Colonic mucosa (tissue), 4 donors: ENCODE measurements around the gene FARP2. TPM values are rescaled to one million over a fixed set of nuclear protein-coding genes. Genes with fewer than 3 reads are reported as not detected.
"Not testable (repeated sequence)": the region's sequence is repeated elsewhere in the genome, so short reads cannot be mapped to it uniquely, and the experiment has no call there.

Source experiments
- DNase-seq: peaks from one replicate; pipeline ENCODE4 v3.0.0-alpha.2; 2020
- H3K27ac ChIP-seq: fragments of 200-600 bp; one replicate; pipeline ENCODE4 v1.8.0; 2021
- H3K27me3 ChIP-seq: fragments of 200-600 bp; one replicate; pipeline ENCODE4 v1.8.0; 2021
- H3K36me3 ChIP-seq: fragments of 200-600 bp; one replicate; pipeline ENCODE4 v1.8.0; 2021
- H3K4me1 ChIP-seq: fragments of 200-600 bp; one replicate; pipeline ENCODE4 v1.8.0; 2021; ENCODE audit warnings: mild to moderate bottlenecking
- H3K4me3 ChIP-seq: fragments of 200-600 bp; one replicate; pipeline ENCODE4 v1.8.0; 2021
- H3K9ac ChIP-seq, 2 donors: one replicate each; pipeline ENCODE4 v1.7.0; 2013; ENCODE audit warnings: control low read depth in 2 of 2, low read depth in 2 of 2, low read length in 2 of 2
- H3K9me3 ChIP-seq: fragments of 200-600 bp; one replicate; pipeline ENCODE4 v1.8.0; 2021
- intact Hi-C: fragments of 100-400 bp; cut with DNase I; formaldehyde crosslinking; loops from one replicate; pipeline ENCODE4 v1.14.1; 2022
- total RNA-seq, 2 donors: library from RNA; stranded (reverse); fragmentation: NEBNext Ultra II Directional in 1 of 2; extraction: Animal tissue kit (Norgen Biotek cat#: 25700) in 1 of 2; gene quantifications; one replicate each; pipeline ENCODE4 v1.2.1, GENCODE V29; 2021
- TF ChIP-seq, protein P1 (sequence below): fragments of 200-600 bp; IDR thresholded peaks from one replicate; pipeline ENCODE4 v1.8.0; 2022; ENCODE audit warnings: antibody characterized with exemption, mild to moderate bottlenecking
- donor health status: healthy.
- donor health status: DM: no; HTN: no; CAD: no.
- donor health status: DM: no; HTN: no; CAD: no.

The FARP2 gene
- total RNA-seq, 2 donors from 2014 or later = 107 to 122 TPM

DNA sequence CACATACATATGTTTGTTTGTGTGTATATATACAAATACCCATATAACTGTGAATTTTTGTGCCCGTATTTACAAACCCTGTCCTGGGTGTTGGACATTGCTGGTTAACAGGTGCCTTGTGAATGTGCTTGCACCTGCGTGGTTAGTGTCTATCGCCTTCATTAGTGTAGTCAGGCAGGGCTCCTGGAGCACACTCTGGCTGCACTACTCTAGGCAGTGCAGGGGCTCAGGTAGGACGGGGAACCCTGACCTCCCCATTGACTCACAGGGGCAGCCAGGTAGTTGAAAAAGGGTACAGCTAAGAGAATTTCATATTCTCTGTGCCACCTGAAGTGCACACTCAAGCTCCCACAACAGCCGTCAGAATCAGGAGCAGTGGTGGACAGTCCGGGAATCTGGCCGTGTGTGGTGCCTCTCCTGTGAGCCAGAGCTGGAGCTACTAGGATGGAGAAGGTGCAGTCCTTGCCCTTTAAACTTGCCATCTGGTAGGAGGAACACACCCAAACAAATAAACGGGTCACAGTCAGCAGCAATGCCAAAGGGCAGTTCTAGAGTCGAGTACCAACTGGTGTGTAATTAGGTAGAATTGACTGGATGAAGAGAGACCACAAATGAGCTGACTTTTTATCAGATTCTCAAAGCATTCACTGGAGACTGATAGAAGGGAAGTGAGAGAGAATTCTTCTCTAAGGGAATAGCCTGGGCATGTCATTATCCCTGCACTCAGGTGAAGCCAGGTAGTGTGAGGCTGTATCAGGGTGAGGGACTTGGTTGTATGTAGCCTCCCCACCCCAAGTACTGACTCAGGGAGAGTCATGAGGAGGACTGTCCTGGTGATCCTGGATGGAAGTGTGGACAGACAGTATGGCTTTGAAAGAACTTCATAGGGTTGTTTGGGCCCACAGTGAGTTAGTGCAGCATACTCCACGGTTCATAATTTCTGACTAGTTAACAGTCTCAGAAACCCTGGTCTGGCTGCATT is 44.1 kb downstream of the FARP2 start:
- H3K27me3 ChIP-seq = no peaks in the 10 kb centered on the region
- intact Hi-C loops = no loop called here
- no peak overlapping the region for H3K4me3 ChIP-seq
- H3K36me3 ChIP-seq = no peaks in the 10 kb centered on the region
- peak overlapping the region; percentile 65 for H3K27ac ChIP-seq
- H3K9ac ChIP-seq = peak overlapping the region in 1 of 2 donors; percentile 26
- peak; percentile 77 for DNase-seq
- no peaks in the 10 kb centered on the region for H3K9me3 ChIP-seq
- TF ChIP-seq, protein P1, sequence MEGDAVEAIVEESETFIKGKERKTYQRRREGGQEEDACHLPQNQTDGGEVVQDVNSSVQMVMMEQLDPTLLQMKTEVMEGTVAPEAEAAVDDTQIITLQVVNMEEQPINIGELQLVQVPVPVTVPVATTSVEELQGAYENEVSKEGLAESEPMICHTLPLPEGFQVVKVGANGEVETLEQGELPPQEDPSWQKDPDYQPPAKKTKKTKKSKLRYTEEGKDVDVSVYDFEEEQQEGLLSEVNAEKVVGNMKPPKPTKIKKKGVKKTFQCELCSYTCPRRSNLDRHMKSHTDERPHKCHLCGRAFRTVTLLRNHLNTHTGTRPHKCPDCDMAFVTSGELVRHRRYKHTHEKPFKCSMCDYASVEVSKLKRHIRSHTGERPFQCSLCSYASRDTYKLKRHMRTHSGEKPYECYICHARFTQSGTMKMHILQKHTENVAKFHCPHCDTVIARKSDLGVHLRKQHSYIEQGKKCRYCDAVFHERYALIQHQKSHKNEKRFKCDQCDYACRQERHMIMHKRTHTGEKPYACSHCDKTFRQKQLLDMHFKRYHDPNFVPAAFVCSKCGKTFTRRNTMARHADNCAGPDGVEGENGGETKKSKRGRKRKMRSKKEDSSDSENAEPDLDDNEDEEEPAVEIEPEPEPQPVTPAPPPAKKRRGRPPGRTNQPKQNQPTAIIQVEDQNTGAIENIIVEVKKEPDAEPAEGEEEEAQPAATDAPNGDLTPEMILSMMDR = no peak
- peaks cover 6% of the 10 kb centered on the region for H3K4me1 ChIP-seq

DNA sequence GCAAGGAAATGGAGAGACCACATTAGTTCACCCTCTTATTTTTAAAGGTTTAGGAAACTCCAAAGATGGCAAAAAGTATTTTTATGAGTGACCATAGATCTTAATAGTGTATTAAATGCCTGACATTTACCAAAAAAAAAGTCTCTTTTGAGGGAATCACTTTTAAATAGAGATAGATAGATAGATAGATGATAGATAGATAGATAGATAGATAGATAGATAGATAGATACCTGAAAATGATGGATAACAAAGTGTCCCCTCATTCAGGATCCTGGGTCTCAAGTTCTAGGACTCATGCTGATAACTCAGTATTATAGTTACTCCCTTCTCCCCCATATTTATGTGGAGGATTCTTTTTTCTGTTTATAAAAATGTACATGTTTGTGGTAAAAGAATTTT is 52.8 kb downstream of the FARP2 start:
- Histone ChIP-seq H3K9me3 (no peaks in the 10 kb centered on the region), H3K9ac (no peak overlapping the region), H3K36me3 (no peaks in the 10 kb centered on the region), H3K27me3 (no peaks in the 10 kb centered on the region), H3K4me3 (no peak overlapping the region), H3K27ac (no peak overlapping the region), H3K4me1 (peaks cover 4% of the 10 kb centered on the region)
- intact Hi-C loops = no loop called here
- TF ChIP-seq, protein P1 = no peak
- no peak for DNase-seq

DNA sequence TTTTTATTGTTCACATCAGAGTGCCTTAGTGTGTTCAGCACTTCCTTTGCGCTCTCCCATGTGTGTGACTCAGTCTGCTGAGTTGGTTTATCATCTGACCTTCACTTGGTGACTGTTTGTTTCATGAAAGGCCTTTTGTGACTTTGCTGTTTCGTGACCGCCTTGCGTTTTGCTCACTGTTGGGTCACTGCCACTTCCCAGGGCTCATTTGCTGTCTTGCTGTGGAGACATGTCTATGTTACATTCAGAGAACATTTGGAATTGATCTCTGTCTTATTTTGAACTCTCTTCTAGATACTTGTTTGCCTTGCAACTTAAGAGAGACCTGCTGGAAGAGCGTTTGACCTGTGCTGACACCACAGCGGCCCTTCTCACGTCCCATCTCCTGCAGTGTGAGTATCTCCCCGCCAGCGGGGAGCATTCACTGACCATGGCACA is 54.7 kb downstream of the FARP2 start:
- no peak overlapping the region for H3K4me3 ChIP-seq
- DNase-seq = no peak
- H3K9me3 ChIP-seq = no peaks in the 10 kb centered on the region
- no peaks in the 10 kb centered on the region for H3K36me3 ChIP-seq
- no peaks in the 10 kb centered on the region for H3K27me3 ChIP-seq
- intact Hi-C loops = no loop called here
- TF ChIP-seq, protein P1 = no peak
- peaks cover 4% of the 10 kb centered on the region for H3K4me1 ChIP-seq
- H3K27ac ChIP-seq = no peak overlapping the region
- H3K9ac ChIP-seq = no peak overlapping the region

DNA sequence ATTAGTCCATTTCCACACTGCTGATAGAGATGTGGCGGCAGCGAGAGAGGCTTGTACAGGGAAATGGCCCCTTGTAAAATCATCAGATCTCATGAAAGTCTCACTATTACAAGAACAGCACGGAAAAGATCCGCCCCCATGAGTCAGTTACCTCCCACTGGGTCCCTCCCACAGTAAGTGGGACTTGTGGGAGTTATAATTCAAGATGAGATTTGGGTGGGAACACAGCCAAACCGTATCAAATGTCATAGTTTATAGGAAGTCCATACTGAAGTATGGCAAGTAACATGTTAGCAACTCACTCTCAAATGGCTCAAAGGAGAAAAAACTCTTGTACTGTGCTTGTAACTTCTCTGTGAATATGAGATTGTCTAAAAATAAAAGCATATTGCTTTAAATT is 56.1 kb downstream of the FARP2 start:
- Histone ChIP-seq H3K36me3 (no peaks in the 10 kb centered on the region), H3K4me3 (no peak overlapping the region), H3K9ac (peak overlapping the region in 1 of 2 donors; percentile 34), H3K27ac (peak overlapping the region; percentile 31), H3K27me3 (no peaks in the 10 kb centered on the region), H3K9me3 (no peaks in the 10 kb centered on the region), H3K4me1 (peaks cover 4% of the 10 kb centered on the region)
- peak; percentile 82 for DNase-seq
- intact Hi-C loops = no loop called here
- TF ChIP-seq, protein P1 = no peak

DNA sequence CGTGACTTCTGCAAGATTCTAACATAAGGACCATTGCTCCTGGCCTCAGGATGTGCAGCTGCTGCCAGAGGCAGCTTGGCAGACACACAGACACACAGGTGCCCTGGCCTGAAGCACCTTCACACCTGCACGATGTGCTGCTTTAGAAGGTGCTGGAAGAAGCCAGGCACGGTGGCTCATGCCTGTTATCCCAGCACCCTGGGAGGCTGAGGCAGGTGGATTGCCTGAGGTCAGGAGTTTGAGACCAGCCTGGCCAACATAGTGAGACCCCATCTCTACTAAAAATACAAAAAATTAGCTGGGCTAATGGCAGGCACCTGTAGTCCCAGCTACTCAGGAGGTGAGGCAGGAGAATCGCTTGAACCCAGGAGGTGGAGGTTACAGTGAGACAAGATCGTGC is 57.4 kb downstream of the FARP2 start:
- H3K27me3 ChIP-seq, DNase-seq, H3K36me3 ChIP-seq, H3K9ac ChIP-seq, H3K4me3 ChIP-seq, H3K27ac ChIP-seq, H3K4me1 ChIP-seq, H3K9me3 ChIP-seq, intact Hi-C loops: not testable (repeated sequence)
